ENCODE results near the gene PBX4.

PBX4 gene

GRCh38 chr19:19552798-19553197, 65.7 kb downstream of the PBX4 start:
- DNase-seq: no peak

GRCh38 chr19:19551853-19552192, 66.7 kb downstream of the PBX4 start:
- DNase-seq: no peak

GRCh38 chr19:19550972-19551852, 67.3 kb downstream of the PBX4 start:
- DNase-seq: no peak

GRCh38 chr19:19550485-19550929, 68.0 kb downstream of the PBX4 start:
- DNase-seq: no peak

GRCh38 chr19:19549804-19550464, 68.6 kb downstream of the PBX4 start:
- DNase-seq: no peak

GRCh38 chr19:19548915-19549759, 69.3 kb downstream of the PBX4 start:
- DNase-seq: no peak

- no peak for DNase-seq
These were observed 70.7 kb downstream of the PBX4 start for GRCh38 chr19:19547674-19548336.

GRCh38 chr19:19546751-19547162, 71.7 kb downstream of the PBX4 start:
- no peak for DNase-seq

GRCh38 chr19:19545707-19546106, 72.8 kb downstream of the PBX4 start:
- no peak for DNase-seq

- DNase-seq: no peak
These were observed 73.4 kb downstream of the PBX4 start for GRCh38 chr19:19544954-19545591.

GRCh38 chr19:19544257-19544953, 74.1 kb downstream of the PBX4 start:
- DNase-seq: no peak

GRCh38 chr19:19543640-19544039, 74.8 kb downstream of the PBX4 start:
- no peak for DNase-seq

- no peak for DNase-seq
These were observed 75.4 kb downstream of the PBX4 start for GRCh38 chr19:19543101-19543500.

- DNase-seq: no peak
These were observed 76.0 kb downstream of the PBX4 start for GRCh38 chr19:19542507-19542906.

GRCh38 chr19:19541616-19542015, 76.9 kb downstream of the PBX4 start:
- no peak for DNase-seq

GRCh38 chr19:19540715-19541515, 77.6 kb downstream of the PBX4 start:
- DNase-seq: peak; percentile 63

GRCh38 chr19:19540064-19540714, 78.3 kb downstream of the PBX4 start:
- DNase-seq: peak; percentile 39

- DNase-seq: no peak
These were observed 78.8 kb downstream of the PBX4 start for GRCh38 chr19:19539698-19540063.

- DNase-seq: no peak
These were observed 79.7 kb downstream of the PBX4 start for GRCh38 chr19:19538785-19539166.

Measured in effector CD4-positive, alpha-beta T cell (primary cell).